ENCODE results near the gene GTPBP6. TPM values are rescaled to one million over a fixed set of nuclear protein-coding genes. Genes with fewer than 3 reads are reported as not detected.

GTPBP6 gene
- total RNA-seq, 1 donor from 2014 or later: 53.5 TPM

- Mint-ChIP-seq H3K27ac (no peak overlapping the region), H3K9me3 (no peaks in the 10 kb centered on the region), H3K36me3 (peaks cover 20% of the 10 kb centered on the region), H3K4me3 (no peak overlapping the region), H3K4me1 (ENCODE audit: unreplicated experiment) (no peaks in the 10 kb centered on the region), H3K27me3 (no peaks in the 10 kb centered on the region)
- TF ChIP-seq CTCF (conservative IDR thresholded peaks at IDR 0.05): no peak
- DNase-seq (ENCODE audit: extremely low spot score, unreplicated experiment): no peak
These were observed 16.6 kb upstream of the GTPBP6 start for GRCh38 chrX:334971-335757.

GRCh38 chrX:334331-334891 lies 15.8 kb upstream of the GTPBP6 start:
- Mint-ChIP-seq H3K36me3 (peaks cover 20% of the 10 kb centered on the region), H3K9me3 (no peaks in the 10 kb centered on the region), H3K4me3 (no peak overlapping the region), H3K4me1 (ENCODE audit: unreplicated experiment) (no peaks in the 10 kb centered on the region), H3K27me3 (no peaks in the 10 kb centered on the region), H3K27ac (no peak overlapping the region)
- DNase-seq (ENCODE audit: extremely low spot score, unreplicated experiment): no peak
- TF ChIP-seq CTCF (conservative IDR thresholded peaks at IDR 0.05): no peak

GRCh38 chrX:333611-334311 lies 15.2 kb upstream of the GTPBP6 start:
- no peaks in the 10 kb centered on the region for H3K27me3 Mint-ChIP-seq
- H3K4me1 Mint-ChIP-seq (ENCODE audit: unreplicated experiment): no peaks in the 10 kb centered on the region
- no peak for DNase-seq (ENCODE audit: extremely low spot score, unreplicated experiment)
- TF ChIP-seq CTCF (conservative IDR thresholded peaks at IDR 0.05): no peak
- H3K9me3 Mint-ChIP-seq: no peaks in the 10 kb centered on the region
- H3K4me3 Mint-ChIP-seq: no peak overlapping the region
- peaks cover 20% of the 10 kb centered on the region for H3K36me3 Mint-ChIP-seq
- H3K27ac Mint-ChIP-seq: no peak overlapping the region

- TF ChIP-seq CTCF (conservative IDR thresholded peaks at IDR 0.05): no peak
- Mint-ChIP-seq H3K27me3 (no peaks in the 10 kb centered on the region), H3K27ac (no peak overlapping the region), H3K9me3 (no peaks in the 10 kb centered on the region), H3K4me1 (ENCODE audit: unreplicated experiment) (no peaks in the 10 kb centered on the region), H3K4me3 (no peak overlapping the region), H3K36me3 (peaks cover 20% of the 10 kb centered on the region)
- DNase-seq (ENCODE audit: extremely low spot score, unreplicated experiment): no peak
These were observed 14.5 kb upstream of the GTPBP6 start for GRCh38 chrX:332916-333610.

- no peak overlapping the region for H3K4me3 Mint-ChIP-seq
- TF ChIP-seq CTCF (conservative IDR thresholded peaks at IDR 0.05): no peak
- H3K4me1 Mint-ChIP-seq (ENCODE audit: unreplicated experiment): no peaks in the 10 kb centered on the region
- peaks cover 14% of the 10 kb centered on the region for H3K36me3 Mint-ChIP-seq
- no peaks in the 10 kb centered on the region for H3K9me3 Mint-ChIP-seq
- no peaks in the 10 kb centered on the region for H3K27me3 Mint-ChIP-seq
- H3K27ac Mint-ChIP-seq: no peak overlapping the region
- DNase-seq (ENCODE audit: extremely low spot score, unreplicated experiment): no peak
These were observed 13.9 kb upstream of the GTPBP6 start for GRCh38 chrX:332496-332860.

Data from type B pancreatic cell (in vitro differentiated cells).